HG03439 (cell line): Measurements from ENCODE around the gene RPTOR.
"Not testable (repeated sequence)": the region's sequence is repeated elsewhere in the genome, so short reads cannot be mapped to it uniquely, and the experiment has no call there.

Experiments used
- ATAC-seq: cut with Tn5 transposase; IDR thresholded peaks from one replicate; pipeline ENCODE4 v1.9.1; 2021; ENCODE audit warnings: mild to moderate bottlenecking, moderate library complexity; ENCODE audit not compliant: unreplicated experiment

RPTOR gene

GRCh38 chr17:80512233-80512632 is 32.4 kb upstream of the RPTOR start:
- ATAC-seq: no peak

DNA sequence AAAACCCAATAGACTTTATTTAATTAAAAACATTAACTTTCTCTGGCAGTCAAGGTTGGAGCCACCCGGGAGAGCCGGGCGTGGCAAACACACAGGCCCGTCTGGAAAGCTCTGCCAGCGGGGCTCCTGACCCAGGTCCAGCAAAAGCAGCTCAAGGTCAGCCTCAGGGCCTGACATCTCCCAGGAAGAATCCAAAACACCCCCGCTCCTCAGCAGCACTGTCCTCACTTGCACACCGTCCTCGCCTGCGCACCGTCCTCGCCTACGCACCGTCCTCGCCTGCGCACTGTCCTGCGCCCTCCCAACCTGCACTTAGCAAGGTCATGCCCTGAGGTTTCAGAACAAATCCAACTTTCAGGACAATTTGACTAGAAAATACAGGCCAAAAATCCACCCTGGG is 31.4 kb upstream of the RPTOR start:
- ATAC-seq: no peak

GRCh38 chr17:80513892-80514291 is 30.7 kb upstream of the RPTOR start:
- ATAC-seq: no peak

- ATAC-seq: no peak
Observed at GRCh38 chr17:80516171-80516932, 28.3 kb upstream of the RPTOR start.

GRCh38 chr17:80517641-80518040 is 27.0 kb upstream of the RPTOR start:
- ATAC-seq: no peak

- ATAC-seq: no peak
Observed at GRCh38 chr17:80518392-80518791, 26.2 kb upstream of the RPTOR start.

DNA sequence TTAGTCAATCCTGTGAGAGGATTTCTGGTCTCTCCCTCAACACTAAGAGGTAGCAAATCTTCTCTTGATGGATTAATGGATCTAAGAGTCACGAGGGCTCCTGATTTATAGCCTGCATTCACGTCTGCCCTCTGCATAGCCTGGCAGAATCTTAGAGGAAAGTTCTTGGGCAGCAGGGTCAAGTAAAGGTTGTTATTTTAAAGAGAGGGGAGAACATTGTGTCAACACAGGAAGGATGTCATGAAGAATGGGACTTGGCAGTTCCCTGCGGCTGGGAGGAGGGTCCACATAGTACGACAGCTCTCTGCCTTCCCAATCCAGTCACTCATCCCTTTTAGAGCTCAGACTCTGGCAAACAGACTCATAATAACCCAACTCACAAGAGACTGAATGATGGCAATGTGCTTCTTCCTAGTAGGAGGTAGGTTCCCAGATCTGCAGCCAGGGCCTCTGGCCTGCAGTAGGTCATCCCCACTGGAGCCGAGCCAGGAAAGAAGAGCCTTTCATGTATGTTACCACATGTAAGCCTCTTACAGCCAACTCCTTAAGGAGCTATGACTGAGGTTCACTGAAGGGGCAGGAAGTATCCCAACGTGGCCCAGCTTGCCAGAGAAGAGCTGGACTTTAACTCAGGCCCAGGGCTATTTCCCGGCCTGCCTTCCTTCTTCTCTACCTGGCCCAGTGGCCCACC is 25.4 kb upstream of the RPTOR start:
- no peak for ATAC-seq

- ATAC-seq: no peak
Observed at GRCh38 chr17:80520810-80521455, 23.7 kb upstream of the RPTOR start.

- no peak for ATAC-seq
Observed at GRCh38 chr17:80523054-80523744, 21.4 kb upstream of the RPTOR start.

GRCh38 chr17:80523956-80524712 is 20.5 kb upstream of the RPTOR start:
- no peak for ATAC-seq

DNA sequence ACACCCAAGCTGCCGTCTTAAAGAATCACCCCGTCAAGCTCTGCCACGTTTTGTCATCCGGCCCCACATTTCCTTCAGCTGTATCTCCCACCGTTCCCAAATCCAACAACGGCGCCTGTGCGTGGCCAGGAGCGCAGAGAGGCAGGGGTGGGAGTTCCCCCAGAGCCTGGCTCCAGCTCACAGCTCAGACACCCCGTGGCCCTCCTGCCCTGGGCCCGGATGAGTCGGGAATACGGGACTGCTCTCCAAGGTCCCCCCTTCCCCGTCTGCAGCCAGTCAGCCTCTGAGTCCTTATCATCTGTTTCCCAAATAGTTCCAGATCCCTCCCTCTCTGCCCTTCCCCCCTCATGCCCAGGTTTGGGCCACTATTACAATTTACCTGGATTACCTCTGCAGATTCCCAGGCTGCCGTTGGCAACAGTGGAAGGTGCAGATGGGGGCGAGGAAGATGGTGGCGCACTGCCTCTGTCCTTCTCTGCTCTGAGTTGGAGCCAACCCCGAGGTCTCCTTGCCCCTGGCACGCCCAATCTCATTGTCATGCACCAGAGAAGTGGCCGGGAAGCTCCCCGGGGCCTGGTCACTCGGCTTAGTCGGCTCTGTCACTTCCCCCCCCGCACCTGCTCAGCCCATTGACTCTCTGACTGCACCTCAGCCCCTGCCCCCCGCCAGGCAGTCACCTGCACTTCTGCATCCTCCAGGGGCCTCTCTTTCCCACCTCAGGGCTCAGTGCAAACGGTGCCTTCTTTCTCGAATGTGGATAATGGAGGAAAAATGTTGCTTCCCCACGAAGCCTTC is 18.3 kb upstream of the RPTOR start:
- no peak for ATAC-seq

GRCh38 chr17:80527016-80527645 is 17.5 kb upstream of the RPTOR start:
- ATAC-seq: no peak

DNA sequence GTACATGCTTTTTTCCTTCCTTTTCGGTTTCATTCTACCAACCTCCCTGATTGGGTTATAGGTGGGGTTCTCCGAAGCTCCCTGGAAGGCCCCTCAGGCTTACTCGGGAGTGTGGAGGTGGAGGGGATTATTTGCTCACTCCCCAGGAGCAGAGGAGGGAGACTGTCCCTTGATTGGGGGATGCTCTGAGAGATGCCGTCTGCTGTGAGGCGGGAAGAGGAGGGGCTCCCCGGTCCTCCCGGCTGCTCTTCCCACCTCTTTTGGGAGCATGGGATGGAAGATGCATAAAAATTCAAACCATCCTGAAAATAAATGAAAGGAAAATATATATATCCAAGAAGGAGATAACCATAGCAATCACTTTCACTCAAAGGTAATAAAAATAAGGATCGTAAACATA is 16.1 kb upstream of the RPTOR start:
- no peak for ATAC-seq

DNA sequence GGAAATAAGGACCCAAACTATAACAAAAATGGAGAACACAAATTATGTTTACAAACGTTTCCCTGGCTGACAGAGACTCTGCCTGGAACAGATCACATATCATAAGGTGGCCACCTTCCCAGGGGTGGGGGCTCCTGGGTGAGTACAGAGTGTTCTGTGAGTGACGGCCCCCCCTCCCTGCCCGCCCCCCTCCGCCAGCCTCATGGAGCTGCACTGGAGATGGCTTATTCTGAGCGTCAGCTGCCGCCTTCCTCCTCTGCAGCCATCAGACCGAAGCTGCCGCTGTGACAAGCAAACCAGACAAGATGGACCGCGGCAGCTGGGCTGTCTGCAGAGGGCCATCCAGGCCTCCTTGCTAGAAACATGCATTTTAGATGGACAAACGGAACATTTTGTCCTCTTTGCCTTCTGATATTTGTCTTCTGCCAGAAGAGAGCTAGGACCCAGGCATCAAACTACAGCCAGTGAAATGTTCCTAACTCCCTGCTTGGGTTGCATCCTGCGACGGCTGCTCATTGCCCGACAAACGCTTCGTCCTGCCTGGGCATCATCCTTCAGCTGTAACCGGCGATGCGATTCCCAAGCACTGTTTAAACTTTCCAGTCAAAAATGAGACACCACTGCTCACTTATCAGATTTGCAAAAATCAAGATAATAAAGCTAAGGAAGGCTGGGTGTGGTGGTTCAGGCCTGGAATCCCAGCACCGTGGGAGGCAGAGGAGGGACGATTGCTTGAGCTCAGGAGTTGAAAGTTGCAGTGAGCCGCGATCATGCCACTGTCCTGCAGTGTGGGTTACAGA is 15.3 kb upstream of the RPTOR start:
- ATAC-seq: no peak

DNA sequence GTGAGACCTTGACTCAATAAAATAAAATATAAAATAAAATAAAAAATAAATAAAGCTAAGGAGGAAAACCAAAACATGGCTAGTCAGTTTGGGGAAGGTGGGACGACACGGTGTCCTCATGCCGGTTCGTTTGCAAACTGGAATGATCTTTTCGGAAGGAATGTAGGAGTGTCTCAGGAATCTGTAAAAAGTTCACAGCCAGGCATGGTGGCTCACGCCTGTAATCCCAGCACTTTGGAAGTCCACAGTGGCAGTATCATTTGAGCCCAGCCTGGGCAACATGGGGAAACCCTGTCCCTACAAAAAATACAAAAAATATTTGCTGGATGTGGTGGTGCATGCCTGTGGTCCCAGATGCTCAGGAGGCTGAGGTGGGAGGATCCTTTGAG is 14.7 kb upstream of the RPTOR start:
- ATAC-seq: no peak

DNA sequence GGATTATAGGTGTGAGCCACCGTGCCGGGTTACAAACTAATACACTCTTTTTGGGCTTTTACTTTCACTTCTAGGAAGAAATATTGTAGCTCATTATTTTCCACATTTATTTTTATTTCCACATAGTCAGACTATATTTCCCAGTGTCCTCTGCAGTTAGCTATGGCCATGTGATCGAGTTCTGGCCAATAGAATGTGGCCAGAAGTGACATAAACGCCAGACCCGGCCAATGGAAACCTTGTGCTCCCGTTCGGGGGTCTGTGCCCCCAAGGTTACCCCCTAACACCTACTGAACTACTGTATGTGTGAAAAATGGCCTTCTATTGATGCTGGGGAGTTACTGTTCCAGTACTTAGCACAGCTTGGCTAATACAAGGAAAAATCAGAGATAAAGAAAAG is 13.2 kb upstream of the RPTOR start:
- ATAC-seq: no peak

- not testable (repeated sequence) for ATAC-seq
Observed at GRCh38 chr17:80537386-80537785, 7.3 kb upstream of the RPTOR start.

- no peak for ATAC-seq
Observed at GRCh38 chr17:80538484-80538883, 6.2 kb upstream of the RPTOR start.
